Kasumi-1 (cell line): Measurements from ENCODE around the gene MORN5.
A peak's percentile ranks its signal among the peaks of the same experiment; 100 is the strongest.

Source experiments
- DNase-seq, 2 experiments: peaks; one replicate each; lab custom pipeline; 2025; lab: John Stamatoyannopoulos, UW

Gene MORN5

GRCh38 chr9:122125158-122125508 lies 34.6 kb upstream of the MORN5 start:
- DNase-seq: peak; percentile 66 to 77

- no peak for DNase-seq
These were observed 34.0 kb upstream of the MORN5 start for GRCh38 chr9:122125509-122126330.

GRCh38 chr9:122126331-122127261 lies 33.1 kb upstream of the MORN5 start:
- peak; percentile 21 to 40 for DNase-seq

- DNase-seq: peak in 1 of 2 experiments; percentile 4
These were observed 32.3 kb upstream of the MORN5 start for GRCh38 chr9:122127396-122127798.

GRCh38 chr9:122128007-122128968 lies 31.4 kb upstream of the MORN5 start:
- no peak for DNase-seq

- no peak for DNase-seq
These were observed 30.8 kb upstream of the MORN5 start for GRCh38 chr9:122128969-122129343.

GRCh38 chr9:122129969-122130368 lies 29.7 kb upstream of the MORN5 start:
- no peak for DNase-seq

- DNase-seq: no peak
These were observed 28.9 kb upstream of the MORN5 start for GRCh38 chr9:122130837-122131236.

GRCh38 chr9:122131401-122132001 lies 28.2 kb upstream of the MORN5 start:
- no peak for DNase-seq

GRCh38 chr9:122132539-122132938 lies 27.2 kb upstream of the MORN5 start:
- DNase-seq: no peak

GRCh38 chr9:122133263-122133983 lies 26.3 kb upstream of the MORN5 start:
- DNase-seq: no peak

- no peak for DNase-seq
These were observed 25.6 kb upstream of the MORN5 start for GRCh38 chr9:122133984-122134535.

- DNase-seq: no peak
These were observed 24.7 kb upstream of the MORN5 start for GRCh38 chr9:122134822-122135528.

GRCh38 chr9:122135529-122135859 lies 24.2 kb upstream of the MORN5 start:
- DNase-seq: no peak

GRCh38 chr9:122138560-122139268 lies 21.0 kb upstream of the MORN5 start:
- DNase-seq: no peak

- no peak for DNase-seq
These were observed 19.1 kb upstream of the MORN5 start for GRCh38 chr9:122140368-122141193.

GRCh38 chr9:122141671-122142070 lies 18.0 kb upstream of the MORN5 start:
- DNase-seq: no peak

- DNase-seq: no peak
These were observed 16.4 kb upstream of the MORN5 start for GRCh38 chr9:122143296-122143695.
